ENCODE measurements around the gene MALT1. TPM values are rescaled to one million over a fixed set of nuclear protein-coding genes. Genes with fewer than 3 reads are reported as not detected.

MALT1 gene
- total and polyA plus RNA-seq, 7 donors: 5.3 to 22.4 (median 17.1) TPM

GRCh38 chr18:58694221-58694620 is 23.0 kb downstream of the MALT1 start:
- no peak for DNase-seq
- H3K4me1 ChIP-seq: no peaks in the 10 kb centered on the region
- 86 to 96% methylated on average over 1 of the region's 1 CpG for WGBS, 2 donors

GRCh38 chr18:58694720-58695468 is 23.6 kb downstream of the MALT1 start:
- Histone ChIP-seq H3K9me3 (no peaks in the 10 kb centered on the region), H3K4me1 (no peaks in the 10 kb centered on the region), H3K4me3 (no peak overlapping the region), H3K27ac (no peak overlapping the region), H3K36me3 (peaks cover 0 to 19% (median 6%) of the 10 kb centered on the region in 4 donors), H3K27me3 (no peaks in the 10 kb centered on the region)
- no peak for DNase-seq
- 88 to 93% methylated on average over 8 of the region's 8 CpGs for WGBS, 2 donors
- intact Hi-C loops (cut with DNase I): no loop called here
- no peak for TF ChIP-seq POLR2A (IDR thresholded peaks at IDR 0.05)
- no peak for TF ChIP-seq CTCF (IDR thresholded peaks at IDR 0.05)
- TF ChIP-seq EP300 (IDR thresholded peaks at IDR 0.05): no peak
- TF ChIP-seq POLR2AphosphoS5 (IDR thresholded peaks at IDR 0.05): no peak

More at GRCh38 chr18:58694221-58694620, 23.0 kb downstream of the MALT1 start:
- Histone ChIP-seq H3K36me3 (peaks cover 0 to 21% (median 6%) of the 10 kb centered on the region in 4 donors), H3K27me3 (no peaks in the 10 kb centered on the region), H3K9me3 (no peaks in the 10 kb centered on the region), H3K4me3 (no peak overlapping the region), H3K27ac (no peak overlapping the region)
- no peak for TF ChIP-seq EP300 (IDR thresholded peaks at IDR 0.05)
- no peak for TF ChIP-seq CTCF (IDR thresholded peaks at IDR 0.05)
- no peak for TF ChIP-seq POLR2AphosphoS5 (IDR thresholded peaks at IDR 0.05)
- TF ChIP-seq POLR2A (IDR thresholded peaks at IDR 0.05): no peak
- intact Hi-C loops (cut with DNase I): no loop called here

GRCh38 chr18:58695772-58696171 is 24.5 kb downstream of the MALT1 start:
- no peaks in the 10 kb centered on the region for H3K27me3 ChIP-seq
- no peak overlapping the region for H3K4me3 ChIP-seq
- no peak overlapping the region for H3K27ac ChIP-seq
- H3K36me3 ChIP-seq: peaks cover 0 to 16% (median 3%) of the 10 kb centered on the region in 4 donors
- 94 to 96% methylated on average over 5 of the region's 5 CpGs for WGBS, 2 donors
- intact Hi-C loops (cut with DNase I): no loop called here
- no peak for TF ChIP-seq POLR2A (IDR thresholded peaks at IDR 0.05)
- TF ChIP-seq CTCF (IDR thresholded peaks at IDR 0.05): no peak
- no peak for TF ChIP-seq POLR2AphosphoS5 (IDR thresholded peaks at IDR 0.05)
- no peak for TF ChIP-seq EP300 (IDR thresholded peaks at IDR 0.05)
- H3K9me3 ChIP-seq: no peaks in the 10 kb centered on the region
- no peak for DNase-seq
- no peaks in the 10 kb centered on the region for H3K4me1 ChIP-seq

- intact Hi-C loops (cut with DNase I): no loop called here
- TF ChIP-seq CTCF (IDR thresholded peaks at IDR 0.05) (no peak), EP300 (IDR thresholded peaks at IDR 0.05) (no peak), POLR2A (IDR thresholded peaks at IDR 0.05) (no peak), POLR2AphosphoS5 (IDR thresholded peaks at IDR 0.05) (no peak)
- DNase-seq: no peak
- H3K27ac ChIP-seq: no peak overlapping the region
- 78 to 87% methylated on average over 4 of the region's 4 CpGs for WGBS, 2 donors
- H3K9me3 ChIP-seq: no peaks in the 10 kb centered on the region
- no peak overlapping the region for H3K4me3 ChIP-seq
- H3K4me1 ChIP-seq: no peaks in the 10 kb centered on the region
- no peaks in the 10 kb centered on the region for H3K27me3 ChIP-seq
- peaks cover 0 to 28% (median 6%) of the 10 kb centered on the region in 4 donors for H3K36me3 ChIP-seq
Measured at GRCh38 chr18:58697146-58697545, 25.9 kb downstream of the MALT1 start.

Data from sigmoid colon (tissue), 7 donors.